WTC11 (cell line): ENCODE results near the gene RNF214.

Experiments
- ARID4B ChIP-seq: sonication (generic); formaldehyde crosslinking; IDR thresholded peaks from 2 replicates; pipeline ENCODE4 v1.8.0; 2023; ENCODE audit warnings: missing genetic modification reagents, mild to moderate bottlenecking, borderline replicate concordance
- CTCF ChIP-seq: fragments of 200-600 bp; IDR thresholded peaks from 2 replicates; pipeline ENCODE4 v1.8.0; 2022; ENCODE audit warnings: antibody characterized with exemption
- KAT7 ChIP-seq: sonication (generic); formaldehyde crosslinking; IDR thresholded peaks from 2 replicates; pipeline ENCODE4 v1.8.1; 2023; ENCODE audit warnings: missing genetic modification reagents, mild to moderate bottlenecking, borderline replicate concordance
- MAX ChIP-seq: sonication (generic); formaldehyde crosslinking; IDR thresholded peaks from 2 replicates; pipeline ENCODE4 v1.8.0; 2022; ENCODE audit warnings: mild to moderate bottlenecking, missing genetic modification reagents
- MYBL2 ChIP-seq: sonication (generic); formaldehyde crosslinking; IDR thresholded peaks from 2 replicates; pipeline ENCODE4 v1.8.1; 2023; ENCODE audit warnings: mild to moderate bottlenecking, moderate library complexity, missing genetic modification reagents
- PRDM15 ChIP-seq: sonication (generic); formaldehyde crosslinking; IDR thresholded peaks from 2 replicates; pipeline ENCODE4 v1.8.0; 2022; ENCODE audit warnings: missing genetic modification reagents
- RELA ChIP-seq: sonication (generic); formaldehyde crosslinking; IDR thresholded peaks from 2 replicates; pipeline ENCODE4 v1.8.1; 2022; ENCODE audit warnings: missing genetic modification reagents, mild to moderate bottlenecking, borderline replicate concordance
- ZNF121 ChIP-seq: sonication (generic); formaldehyde crosslinking; IDR thresholded peaks from 2 replicates; pipeline ENCODE4 v1.8.0; 2023; ENCODE audit warnings: missing genetic modification reagents
- ZNF138 ChIP-seq: sonication (generic); formaldehyde crosslinking; conservative IDR thresholded peaks from 2 replicates; pipeline ENCODE4 v1.8.1; 2022; ENCODE audit warnings: mild to moderate bottlenecking, moderate library complexity, missing genetic modification reagents
- TF ChIP-seq, protein P1 (sequence below): sonication (generic); formaldehyde crosslinking; IDR thresholded peaks from 2 replicates; pipeline ENCODE4 v1.8.1; 2023; ENCODE audit warnings: mild to moderate bottlenecking, missing genetic modification reagents, moderate library complexity

DNA sequence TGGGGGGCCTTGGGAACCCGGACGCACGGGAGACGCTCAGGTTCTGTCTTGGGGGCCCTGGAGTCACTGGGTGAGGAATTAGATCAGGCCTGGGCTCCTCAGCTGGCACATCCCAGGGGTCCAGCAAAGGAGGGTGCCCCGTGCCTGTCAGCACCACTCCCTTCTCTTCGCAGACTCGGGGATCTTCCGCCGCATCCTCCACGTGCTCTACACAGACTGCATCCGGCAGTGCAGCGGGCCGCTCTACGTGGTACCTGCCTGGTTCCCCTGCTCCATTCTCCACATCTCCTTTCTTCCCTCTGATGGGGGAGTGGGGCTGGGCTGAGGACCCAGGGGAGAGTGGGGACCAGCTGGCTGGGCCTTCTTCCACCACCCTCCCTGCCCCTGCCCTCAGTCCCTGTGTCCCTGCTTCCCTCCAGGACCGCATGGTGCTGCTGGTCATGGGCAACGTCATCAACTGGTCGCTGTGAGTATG is 40.0 kb upstream of the RNF214 start:
- TF ChIP-seq ZNF121 (CRISPR knock-in tag) (no peak), RELA (no peak), MAX (no peak), CTCF (no peak), KAT7 (CRISPR knock-in tag) (no peak), MYBL2 (CRISPR knock-in tag) (no peak), ARID4B (no peak), ZNF138 (CRISPR knock-in tag) (no peak), PRDM15 (no peak)
- TF ChIP-seq, protein P1, sequence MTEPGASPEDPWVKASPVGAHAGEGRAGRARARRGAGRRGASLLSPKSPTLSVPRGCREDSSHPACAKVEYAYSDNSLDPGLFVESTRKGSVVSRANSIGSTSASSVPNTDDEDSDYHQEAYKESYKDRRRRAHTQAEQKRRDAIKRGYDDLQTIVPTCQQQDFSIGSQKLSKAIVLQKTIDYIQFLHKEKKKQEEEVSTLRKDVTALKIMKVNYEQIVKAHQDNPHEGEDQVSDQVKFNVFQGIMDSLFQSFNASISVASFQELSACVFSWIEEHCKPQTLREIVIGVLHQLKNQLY = no peak
